Spleen (tissue), 11 donors: Measurements from ENCODE around the gene SRI. TPM values are rescaled to one million over a fixed set of nuclear protein-coding genes. Genes with fewer than 3 reads are reported as not detected.

Experiments
- DNase-seq: peaks from one replicate; pipeline ENCODE4 v3.0.0-alpha.2; 2020
- H3K27ac ChIP-seq, 8 donors: fragments of 200-600 bp; sonication (generic) in 7 of 8; 1 replicate in 4 of 8; 2 replicates in 4 of 8; pipeline versions ENCODE4 v1.5.0 to v1.8.0; 2016 to 2021; ENCODE audit warnings: inconsistent platforms in 4 of 8, mild to moderate bottlenecking in 4 of 8, moderate library complexity in 1 of 8
- H3K27me3 ChIP-seq, 7 donors: fragments of 200-600 bp; sonication (generic) in 6 of 7; replicated peaks in 1 of 7; 1 replicate in 4 of 7; 2 replicates in 3 of 7; pipeline versions ENCODE4 v1.5.0 to v1.8.0; 2016 to 2021; ENCODE audit warnings: inconsistent platforms in 3 of 7, mild to moderate bottlenecking in 1 of 7
- H3K36me3 ChIP-seq, 6 donors: fragments of 200-600 bp; sonication (generic) in 5 of 6; 1 replicate in 4 of 6; 2 replicates in 2 of 6; pipeline versions ENCODE4 v1.5.0 to v1.8.0; 2016 to 2021; ENCODE audit warnings: inconsistent platforms in 2 of 6
- H3K4me1 ChIP-seq, 6 donors: fragments of 200-600 bp; sonication (generic) in 5 of 6; 1 replicate in 3 of 6; 2 replicates in 3 of 6; pipeline versions ENCODE4 v1.5.0 to v1.8.0; 2016 to 2021; ENCODE audit warnings: inconsistent platforms in 3 of 6
- H3K4me3 ChIP-seq, 8 donors: fragments of 200-600 bp; sonication (generic) in 7 of 8; 1 replicate in 4 of 8; 2 replicates in 4 of 8; pipeline versions ENCODE4 v1.5.0 to v1.8.0; 2016 to 2021; ENCODE audit warnings: inconsistent platforms in 4 of 8, mild to moderate bottlenecking in 4 of 8, moderate library complexity in 2 of 8
- H3K9me3 ChIP-seq, 8 donors: fragments of 200-600 bp; sonication (generic) in 7 of 8; 1 replicate in 4 of 8; 2 replicates in 4 of 8; pipeline versions ENCODE4 v1.5.0 to v1.8.0; 2016 to 2021; ENCODE audit warnings: inconsistent platforms in 4 of 8
- POLR2A ChIP-seq, 3 donors: fragments of 450-650 bp; IDR thresholded peaks; one replicate each; pipeline ENCODE4 v1.5.1; 2017; ENCODE audit warnings: antibody characterized with exemption in 3 of 3, mild to moderate bottlenecking in 1 of 3
- POLR2AphosphoS5 ChIP-seq, 3 donors: sonication (generic); formaldehyde crosslinking; IDR thresholded peaks; one replicate each; pipeline ENCODE4 v1.5.1; 2017; ENCODE audit warnings: antibody characterized with exemption in 3 of 3
- WGBS, 5 donors: extraction: QIAGEN DNeasy Blood & Tissue Kit in 3 of 5; methylation state at CpG; one replicate each; pipeline versions ENCODE4 v1.1.5 to v1.1.7; 2013 to 2018; 5-methylcytosine and 5-hydroxymethylcytosine counted together
- intact Hi-C: fragments of 100-400 bp; cut with DNase I; formaldehyde crosslinking; loops from one replicate; pipeline ENCODE4 v1.15.0; 2023; ENCODE audit warnings: low total_unique reads
- polyA plus RNA-seq, 3 donors: library from polyadenylated mRNA; stranded (reverse); fragments of 200-250 nt; gene quantifications; one replicate each; pipeline ENCODE4 v1.2.1, GENCODE V29; 2013
- total RNA-seq, 7 donors: library from RNA; depleted of rRNA in 3 of 7; stranded (reverse); fragments of >200 nt in 3 of 7; fragmentation: NEBNext Ultra II Directional in 4 of 7; extraction: Animal tissue kit (Norgen Biotek cat#: 25700) in 4 of 7; gene quantifications; one replicate each; pipeline versions ENCODE4 v1.1.0 to v1.2.1, GENCODE V29; 2016 to 2021
- TF ChIP-seq, protein P1 (sequence below), 11 experiments: fragments of 200-600 bp in 7 of 11; fragments of 450-650 bp in 4 of 11; sonication (generic) in 4 of 11; IDR thresholded peaks in 8 of 11; conservative IDR thresholded peaks in 3 of 11; 1 replicate in 7 of 11; 2 replicates in 4 of 11; pipeline versions ENCODE4 v1.4.0 to v1.8.0; 2016 to 2021; ENCODE audit warnings: antibody characterized with exemption in 11 of 11, inconsistent platforms in 4 of 11, mild to moderate bottlenecking in 1 of 11
- donor health status: healthy with polysubstance abuse.
- donor health status: DM: no; HTN: no; CAD: no; lungs with moderate emphysema.
- donor health status: DM: no; HTN: no; CAD: no.
- donor health status: Bipolar disorder and iron deficiency.
- donor health status: healthy.
- donor health status: DM: no; HTN: no; CAD: no.
- donor health status: DM: yes; HTN: yes; CAD: no.

Gene SRI
- total and polyA plus RNA-seq, 10 donors = 48.4 to 88.3 (median 63.1) TPM

DNA sequence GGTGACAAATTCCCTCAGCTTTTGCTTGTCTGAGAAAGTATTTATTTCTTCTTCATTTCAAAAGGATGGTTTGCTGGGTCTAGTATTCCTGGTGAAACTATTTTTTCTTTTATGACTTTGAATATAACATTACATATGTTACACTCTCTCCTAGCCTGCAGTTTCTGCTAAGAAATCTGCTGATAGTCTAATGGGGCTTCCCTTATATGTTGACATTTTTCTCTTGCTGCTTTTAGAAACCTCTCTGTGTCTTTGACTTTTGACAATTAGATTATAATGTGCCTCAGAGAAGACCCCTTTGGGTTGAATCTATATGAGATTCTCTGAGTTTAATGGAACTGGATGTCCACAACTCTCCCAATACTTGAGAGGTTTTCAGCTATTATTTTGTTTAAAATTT is 33.8 kb upstream of the SRI start:
- H3K27me3 ChIP-seq = peaks cover 0 to 7% (median 0%) of the 10 kb centered on the region in 7 donors
- no peak for DNase-seq
- no peaks in the 10 kb centered on the region for H3K4me1 ChIP-seq
- no peak overlapping the region for H3K4me3 ChIP-seq
- no peaks in the 10 kb centered on the region for H3K36me3 ChIP-seq
- peaks cover 3 to 33% (median 28%) of the 10 kb centered on the region in 8 donors for H3K9me3 ChIP-seq
- H3K27ac ChIP-seq = no peak overlapping the region
- TF ChIP-seq, protein P1, sequence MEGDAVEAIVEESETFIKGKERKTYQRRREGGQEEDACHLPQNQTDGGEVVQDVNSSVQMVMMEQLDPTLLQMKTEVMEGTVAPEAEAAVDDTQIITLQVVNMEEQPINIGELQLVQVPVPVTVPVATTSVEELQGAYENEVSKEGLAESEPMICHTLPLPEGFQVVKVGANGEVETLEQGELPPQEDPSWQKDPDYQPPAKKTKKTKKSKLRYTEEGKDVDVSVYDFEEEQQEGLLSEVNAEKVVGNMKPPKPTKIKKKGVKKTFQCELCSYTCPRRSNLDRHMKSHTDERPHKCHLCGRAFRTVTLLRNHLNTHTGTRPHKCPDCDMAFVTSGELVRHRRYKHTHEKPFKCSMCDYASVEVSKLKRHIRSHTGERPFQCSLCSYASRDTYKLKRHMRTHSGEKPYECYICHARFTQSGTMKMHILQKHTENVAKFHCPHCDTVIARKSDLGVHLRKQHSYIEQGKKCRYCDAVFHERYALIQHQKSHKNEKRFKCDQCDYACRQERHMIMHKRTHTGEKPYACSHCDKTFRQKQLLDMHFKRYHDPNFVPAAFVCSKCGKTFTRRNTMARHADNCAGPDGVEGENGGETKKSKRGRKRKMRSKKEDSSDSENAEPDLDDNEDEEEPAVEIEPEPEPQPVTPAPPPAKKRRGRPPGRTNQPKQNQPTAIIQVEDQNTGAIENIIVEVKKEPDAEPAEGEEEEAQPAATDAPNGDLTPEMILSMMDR (IDR thresholded peaks at IDR 0.05 in 8 of 11, conservative IDR thresholded peaks at IDR 0.05 in 3 of 11) = no peak
- TF ChIP-seq POLR2AphosphoS5 (IDR thresholded peaks at IDR 0.05) = no peak
- intact Hi-C loops = no loop called here

DNA sequence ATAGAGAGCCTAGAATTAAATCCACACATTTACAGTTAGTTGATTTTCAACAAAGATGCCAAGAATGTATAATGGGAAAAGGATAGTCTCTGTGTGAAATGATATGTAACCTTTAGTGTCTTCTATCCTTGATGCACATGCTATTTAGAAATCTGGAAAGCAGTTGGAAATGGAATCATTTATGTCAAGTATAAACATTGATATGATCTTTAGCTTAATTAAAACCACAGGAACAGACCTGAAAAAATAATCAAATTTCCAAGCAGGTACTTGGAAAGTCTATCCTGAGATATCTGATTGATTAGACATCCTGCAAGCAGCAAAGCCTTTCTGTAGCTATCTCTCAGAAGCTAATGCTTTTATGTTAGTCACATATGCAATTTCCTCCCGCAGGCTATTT is 24.4 kb upstream of the SRI start:
- no peak for DNase-seq
- 94 to 98% (median 95%) methylated on average over 1 of the region's 1 CpG for WGBS, 5 donors
- TF ChIP-seq, protein P1 (IDR thresholded peaks at IDR 0.05 in 8 of 11, conservative IDR thresholded peaks at IDR 0.05 in 3 of 11) = no peak
- no peak for TF ChIP-seq POLR2A (IDR thresholded peaks at IDR 0.05)
- TF ChIP-seq POLR2AphosphoS5 (IDR thresholded peaks at IDR 0.05) = no peak
- H3K4me1 ChIP-seq = peaks cover 0 to 8% (median 0%) of the 10 kb centered on the region in 6 donors
- H3K27me3 ChIP-seq = no peaks in the 10 kb centered on the region
- no peak overlapping the region for H3K4me3 ChIP-seq
- H3K9me3 ChIP-seq = no peaks in the 10 kb centered on the region
- H3K36me3 ChIP-seq = no peaks in the 10 kb centered on the region
- intact Hi-C loops = no loop called here
- no peak overlapping the region for H3K27ac ChIP-seq

DNA sequence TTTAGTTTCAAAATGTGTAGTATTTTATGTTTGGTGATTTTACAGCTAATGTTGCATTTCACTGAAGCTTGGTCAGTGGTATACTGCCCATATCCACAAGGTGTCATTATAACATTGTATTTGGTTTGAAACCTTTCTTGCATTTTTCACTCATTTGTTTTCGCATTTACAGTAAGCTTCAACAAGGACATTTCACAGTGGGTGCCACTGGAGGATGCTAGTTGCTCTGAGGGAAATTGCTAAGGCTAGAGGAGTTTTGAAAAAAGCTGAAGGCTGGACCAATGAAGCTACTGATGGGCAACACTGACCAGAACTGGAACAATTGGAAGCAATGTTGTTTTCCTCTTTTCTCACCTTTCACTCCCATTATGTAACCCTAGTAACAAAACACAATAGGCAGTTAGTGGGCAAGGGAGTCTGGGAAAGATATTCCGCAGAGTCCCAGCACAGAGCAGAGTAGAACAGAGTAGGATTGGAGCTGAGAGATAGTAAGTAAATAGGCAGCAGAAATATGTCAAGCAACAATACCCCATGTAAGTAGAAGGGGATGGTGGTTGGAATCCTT is 23.6 kb upstream of the SRI start:
- no peak for DNase-seq
- intact Hi-C loops = no loop called here
- TF ChIP-seq POLR2AphosphoS5 (IDR thresholded peaks at IDR 0.05) = no peak
- TF ChIP-seq, protein P1 (IDR thresholded peaks at IDR 0.05 in 8 of 11, conservative IDR thresholded peaks at IDR 0.05 in 3 of 11) = peak; percentile 21 to 84 (median 60)
- Histone ChIP-seq H3K4me1 (peaks cover 0 to 8% (median 0%) of the 10 kb centered on the region in 6 donors), H3K27ac (peak overlapping the region in 1 of 8 donors; percentile 7), H3K36me3 (no peaks in the 10 kb centered on the region), H3K27me3 (no peaks in the 10 kb centered on the region), H3K9me3 (no peaks in the 10 kb centered on the region), H3K4me3 (no peak overlapping the region)
- 31 to 51% (median 44%) methylated on average over 2 of the region's 2 CpGs for WGBS, 5 donors

DNA sequence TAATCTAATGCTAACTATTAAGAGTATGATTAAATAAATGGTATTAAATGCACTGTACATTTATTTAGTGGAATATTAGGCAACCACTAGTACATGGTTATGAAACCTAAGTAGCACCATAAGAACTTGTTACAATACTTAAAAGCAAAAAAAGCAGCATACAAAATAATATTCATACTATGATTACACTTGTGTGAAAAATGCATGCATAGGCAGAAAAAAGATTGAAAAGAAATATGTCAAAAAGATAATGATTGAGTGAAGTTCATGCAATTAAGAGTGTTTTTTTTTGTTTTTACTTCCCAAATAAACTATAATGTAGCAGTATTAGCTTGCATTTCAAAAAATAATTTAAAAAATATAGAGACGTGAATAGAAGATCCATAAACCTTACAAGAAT is 20.0 kb upstream of the SRI start:
- TF ChIP-seq, protein P1 (IDR thresholded peaks at IDR 0.05 in 8 of 11, conservative IDR thresholded peaks at IDR 0.05 in 3 of 11) = no peak
- no peak for TF ChIP-seq POLR2A (IDR thresholded peaks at IDR 0.05)
- TF ChIP-seq POLR2AphosphoS5 (IDR thresholded peaks at IDR 0.05) = no peak
- no peaks in the 10 kb centered on the region for H3K9me3 ChIP-seq
- no peaks in the 10 kb centered on the region for H3K27me3 ChIP-seq
- no peak overlapping the region for H3K4me3 ChIP-seq
- no peaks in the 10 kb centered on the region for H3K36me3 ChIP-seq
- intact Hi-C loops = no loop called here
- H3K4me1 ChIP-seq = peaks cover 0 to 8% (median 0%) of the 10 kb centered on the region in 6 donors
- no peak for DNase-seq
- 85 to 98% (median 95%) methylated on average over 1 of the region's 1 CpG for WGBS, 5 donors
- no peak overlapping the region for H3K27ac ChIP-seq
